D341Med (cell line): ENCODE measurements around the gene LCTL.
A peak's percentile ranks its signal among the peaks of the same experiment; 100 is the strongest.

ENCODE experiments used
- DNase-seq: peaks from one replicate; pipeline ENCODE4 v3.0.0; 2012; ENCODE audit warnings: low spot score

The LCTL gene, protein sequence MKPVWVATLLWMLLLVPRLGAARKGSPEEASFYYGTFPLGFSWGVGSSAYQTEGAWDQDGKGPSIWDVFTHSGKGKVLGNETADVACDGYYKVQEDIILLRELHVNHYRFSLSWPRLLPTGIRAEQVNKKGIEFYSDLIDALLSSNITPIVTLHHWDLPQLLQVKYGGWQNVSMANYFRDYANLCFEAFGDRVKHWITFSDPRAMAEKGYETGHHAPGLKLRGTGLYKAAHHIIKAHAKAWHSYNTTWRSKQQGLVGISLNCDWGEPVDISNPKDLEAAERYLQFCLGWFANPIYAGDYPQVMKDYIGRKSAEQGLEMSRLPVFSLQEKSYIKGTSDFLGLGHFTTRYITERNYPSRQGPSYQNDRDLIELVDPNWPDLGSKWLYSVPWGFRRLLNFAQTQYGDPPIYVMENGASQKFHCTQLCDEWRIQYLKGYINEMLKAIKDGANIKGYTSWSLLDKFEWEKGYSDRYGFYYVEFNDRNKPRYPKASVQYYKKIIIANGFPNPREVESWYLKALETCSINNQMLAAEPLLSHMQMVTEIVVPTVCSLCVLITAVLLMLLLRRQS

DNA sequence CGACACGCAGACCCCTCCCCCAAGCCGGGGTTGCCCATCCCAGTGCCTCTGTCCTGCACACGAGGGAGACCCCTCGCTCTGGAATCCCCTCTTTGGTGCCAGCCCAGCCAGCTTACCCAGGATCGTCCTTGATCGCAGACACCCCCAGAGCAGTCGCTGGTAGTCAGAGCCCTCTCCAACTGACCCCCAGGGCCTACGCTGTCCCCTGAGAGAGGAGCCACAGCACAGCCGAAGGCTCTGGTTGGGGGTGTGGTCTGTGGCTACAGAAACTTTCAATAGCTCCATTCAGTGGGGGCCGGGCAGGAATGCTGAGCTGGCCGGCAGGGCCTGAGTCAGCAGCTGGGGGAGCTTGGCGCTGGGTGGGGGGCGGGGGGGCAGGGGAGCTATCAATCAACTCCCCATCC is at the start of gene LCTL:
LCTL (minus strand) TSS at position 258 of the 404 bp plus-strand sequence. CDS start 633 bp downstream, outside the sequence.
- no peak for DNase-seq

DNA sequence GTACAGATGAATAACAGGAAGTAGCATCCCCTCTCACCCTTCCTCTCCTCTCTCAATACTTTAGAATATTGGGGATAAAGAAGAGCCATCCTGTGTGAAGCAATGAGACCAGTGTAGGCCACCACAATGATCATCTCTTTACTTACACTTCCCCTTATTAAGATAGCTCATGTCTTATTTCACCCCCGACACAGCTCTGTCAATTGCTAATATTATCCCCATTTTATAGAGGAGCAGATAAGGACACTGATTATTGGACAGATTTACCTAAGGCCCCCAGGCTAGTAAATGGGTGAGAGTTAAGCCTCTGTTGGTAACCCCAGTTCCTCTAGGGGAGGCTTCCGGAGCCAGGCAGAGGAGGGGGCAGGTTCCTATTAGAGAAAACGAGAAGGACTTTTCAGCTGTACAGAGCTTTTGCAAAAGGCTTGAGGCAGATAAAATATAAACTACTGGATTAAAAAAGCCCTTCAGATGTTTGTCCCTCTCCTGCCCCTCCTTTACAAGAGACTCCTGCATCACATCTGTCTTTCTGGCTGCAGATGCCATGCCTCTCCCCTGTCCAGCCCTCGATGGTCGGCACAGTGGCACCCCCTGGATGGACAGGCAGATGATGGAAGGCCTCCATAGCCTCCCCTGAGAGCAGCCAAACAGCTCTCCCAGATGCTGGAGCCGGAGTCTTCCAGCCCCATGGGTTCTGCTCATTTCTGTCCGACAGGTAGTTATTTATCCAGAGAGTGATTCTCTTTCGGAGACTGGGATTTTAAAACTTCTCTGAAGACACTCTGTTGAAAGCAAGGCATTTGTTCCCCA is 49.4 kb upstream of the LCTL start:
- DNase-seq, result no peak

DNA sequence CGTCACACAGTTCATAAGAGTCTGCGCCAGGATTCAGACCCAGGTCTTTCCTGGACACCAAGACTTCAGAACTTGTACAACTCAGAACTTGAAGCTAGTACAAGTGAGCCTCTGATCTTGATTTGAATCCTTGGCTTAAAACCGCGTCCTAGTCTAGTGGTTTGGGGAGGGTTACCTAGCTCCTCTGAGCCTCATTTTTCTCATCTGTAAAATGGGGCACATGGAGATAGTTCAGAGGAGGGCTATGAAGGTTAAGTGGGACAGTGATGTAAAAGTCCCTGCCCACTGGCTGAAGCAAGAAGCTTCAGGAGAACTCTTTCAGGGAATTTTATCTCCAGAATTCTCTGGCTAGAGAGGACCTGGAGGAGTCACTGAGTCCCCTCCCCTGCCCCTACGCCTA is 48.7 kb upstream of the LCTL start:
- DNase-seq, result no peak

DNA sequence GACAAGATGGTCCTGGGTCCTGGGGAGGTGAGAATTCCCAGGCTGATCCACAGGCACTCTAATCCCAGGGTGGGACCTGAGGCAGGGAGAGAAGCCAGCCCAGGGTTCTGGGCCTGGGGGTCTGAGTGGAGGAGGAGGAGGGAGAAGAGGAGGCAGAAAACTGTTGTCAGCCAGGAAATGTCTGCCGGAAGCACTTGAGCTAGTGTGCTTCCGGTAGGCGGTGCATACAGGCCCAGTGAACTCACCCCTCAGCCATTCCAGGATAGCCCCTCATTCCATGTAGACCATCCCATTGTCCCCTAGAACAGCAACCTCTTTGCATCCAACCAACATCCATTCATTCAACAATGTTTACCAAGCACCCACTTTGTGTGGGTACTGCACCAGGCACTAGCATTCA is 47.9 kb upstream of the LCTL start:
- DNase-seq, result no peak

DNA sequence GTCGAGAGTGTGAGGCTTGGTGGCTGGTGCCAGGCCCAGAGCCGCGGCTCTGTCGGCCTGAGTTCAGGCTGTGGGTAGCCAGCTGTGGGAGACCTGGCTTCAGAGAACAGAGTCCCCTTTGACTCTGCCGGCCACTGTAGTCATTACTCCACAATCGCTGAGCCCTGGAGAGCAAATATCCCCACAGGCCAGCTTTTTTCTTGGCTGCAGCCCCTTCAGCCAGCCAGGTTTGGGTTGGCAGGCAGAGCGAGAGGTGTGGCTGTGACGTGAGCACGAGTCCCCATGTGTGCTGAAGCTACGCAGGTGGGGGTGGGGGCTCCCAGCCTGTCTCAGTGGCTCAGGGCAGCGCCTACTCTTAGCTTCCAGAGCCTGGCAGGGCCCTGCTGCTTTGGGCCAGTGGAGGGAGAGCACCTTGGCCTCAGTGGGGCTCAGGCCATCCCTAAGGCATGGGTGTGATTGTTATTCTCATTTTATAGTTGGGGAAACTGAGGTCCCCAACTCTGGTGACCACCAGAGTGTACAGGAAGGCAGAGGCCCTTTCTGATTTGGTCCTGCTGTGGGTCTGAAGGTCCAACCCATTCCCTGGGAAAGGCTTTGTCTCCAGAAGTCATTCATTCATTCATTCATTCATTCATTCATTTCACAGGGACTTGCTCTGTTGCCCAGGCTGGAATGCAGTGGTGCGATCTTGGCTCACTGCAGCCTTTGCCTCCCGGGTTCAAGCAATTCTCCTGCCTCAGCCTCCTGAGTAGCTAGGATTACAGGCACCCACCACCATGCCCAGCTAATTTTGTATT is 45.7 kb upstream of the LCTL start:
- DNase-seq, result no peak

DNA sequence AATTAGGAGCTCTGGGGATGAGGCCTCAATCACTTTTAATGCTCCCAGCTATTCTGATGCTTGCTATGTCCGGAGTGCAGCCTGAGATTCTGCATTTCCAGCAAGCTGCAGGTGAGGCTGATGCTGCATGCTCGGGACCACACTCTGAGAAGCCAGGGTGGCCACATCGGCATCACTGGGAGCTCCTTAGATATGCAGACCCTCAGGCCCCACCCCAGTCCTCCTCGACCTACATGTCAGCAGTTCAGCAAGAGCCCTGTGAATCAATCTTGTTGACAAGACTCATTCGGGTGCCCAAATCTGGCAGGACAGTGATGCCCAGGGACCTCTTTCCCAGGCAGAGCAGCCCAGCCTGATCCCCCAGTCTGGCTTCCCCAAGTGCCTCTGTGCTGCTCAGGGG is 44.1 kb upstream of the LCTL start:
- no peak for DNase-seq

DNA sequence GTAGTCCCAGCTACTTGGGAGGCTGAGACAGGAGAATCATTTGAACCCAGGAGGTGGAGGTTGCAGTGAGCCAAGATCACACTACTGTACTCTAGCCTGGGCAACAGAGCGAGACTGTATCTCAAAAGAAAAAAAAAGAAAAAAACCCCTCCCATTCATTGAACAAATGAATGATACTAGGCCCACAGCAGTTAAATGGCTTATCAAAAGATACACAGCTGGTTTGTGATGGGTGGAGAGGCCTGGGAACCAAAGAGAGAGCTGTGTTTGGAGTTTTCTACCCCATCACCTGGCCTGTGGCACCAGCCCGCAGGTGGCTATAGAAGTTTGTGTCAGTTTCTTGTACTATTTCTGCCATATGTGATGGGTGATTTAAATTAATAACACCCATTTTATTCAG is 43.1 kb upstream of the LCTL start:
- peak; percentile 4 for DNase-seq

DNA sequence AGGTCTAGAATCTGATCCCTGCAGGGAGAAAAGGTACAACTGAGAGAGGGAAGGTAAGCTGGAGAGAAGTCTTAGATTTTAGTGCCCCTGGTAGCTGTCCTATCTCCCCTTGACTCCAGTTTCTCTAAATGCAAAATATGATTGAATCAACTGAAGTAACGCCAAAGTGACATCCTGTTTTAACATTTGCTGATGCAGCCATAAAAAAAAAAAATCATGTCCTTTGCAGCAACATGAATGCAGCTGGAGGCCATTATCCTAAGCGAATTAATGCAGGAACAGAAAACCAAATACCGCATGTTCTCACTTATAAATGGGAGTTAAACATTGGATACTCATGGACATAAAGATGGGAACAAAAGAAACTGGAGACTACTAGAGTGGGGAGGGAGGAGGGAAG is 42.4 kb upstream of the LCTL start:
- DNase-seq, result peak; percentile 3

DNA sequence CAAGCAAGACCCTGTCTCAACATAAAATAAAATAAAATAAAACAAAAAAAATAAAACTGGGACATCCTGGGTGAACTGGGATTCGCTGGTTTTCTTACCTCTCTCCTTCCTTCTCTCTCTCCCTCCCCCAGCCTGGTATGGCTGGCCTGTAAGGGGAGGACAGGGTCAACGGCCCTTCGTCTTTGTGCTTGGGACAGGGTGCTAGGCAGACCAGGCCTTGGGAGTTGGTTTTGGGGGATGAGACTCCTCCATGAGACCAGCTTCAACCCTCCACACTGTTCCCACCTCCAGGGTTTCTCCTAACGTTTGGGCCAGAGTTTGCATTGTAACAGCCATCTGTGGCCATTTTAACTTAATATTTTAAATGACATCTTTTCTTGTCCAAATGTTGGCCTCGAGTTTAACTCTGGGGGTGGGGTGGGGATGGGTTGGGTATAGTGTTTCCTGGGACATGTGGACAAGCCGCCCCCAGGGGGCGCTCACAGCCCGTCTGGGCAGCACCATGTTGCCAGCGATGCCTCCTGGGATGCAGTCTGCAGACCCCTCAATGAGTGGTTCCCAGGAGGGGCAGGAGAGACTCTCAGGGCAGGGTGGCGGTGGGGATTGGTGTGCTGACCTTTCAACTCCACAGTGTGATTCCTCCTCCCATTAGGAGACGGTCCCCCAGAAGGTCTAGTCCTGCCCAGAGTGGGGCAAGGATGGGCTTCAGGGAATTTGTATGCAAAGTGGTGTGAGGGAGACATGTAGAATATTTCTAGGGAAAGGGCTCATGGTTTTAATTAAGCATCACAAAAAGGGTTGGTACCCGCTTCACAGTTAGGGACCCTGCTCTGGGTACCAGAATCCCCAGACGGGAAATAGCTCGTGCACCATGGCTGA is 37.7 kb upstream of the LCTL start:
- peak; percentile 88 for DNase-seq

DNA sequence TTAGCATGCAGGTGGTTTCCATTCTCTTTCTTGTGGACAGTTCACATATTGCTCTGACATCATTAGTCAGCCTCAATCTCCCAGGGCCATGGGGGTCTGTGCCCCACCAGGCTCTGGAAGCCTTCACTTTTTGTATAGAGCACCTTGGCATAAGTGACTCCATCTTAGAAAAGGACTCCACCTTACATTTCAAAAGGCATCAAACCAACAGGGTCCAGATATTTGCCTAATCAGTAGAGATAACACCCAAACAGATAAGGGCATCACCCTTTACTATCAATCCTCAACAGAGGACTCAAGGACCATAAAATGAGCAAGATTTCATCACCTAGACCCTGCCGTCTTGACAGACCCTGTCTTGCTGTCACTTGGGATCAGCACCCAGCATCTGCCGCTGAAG is 35.7 kb upstream of the LCTL start:
- no peak for DNase-seq

DNA sequence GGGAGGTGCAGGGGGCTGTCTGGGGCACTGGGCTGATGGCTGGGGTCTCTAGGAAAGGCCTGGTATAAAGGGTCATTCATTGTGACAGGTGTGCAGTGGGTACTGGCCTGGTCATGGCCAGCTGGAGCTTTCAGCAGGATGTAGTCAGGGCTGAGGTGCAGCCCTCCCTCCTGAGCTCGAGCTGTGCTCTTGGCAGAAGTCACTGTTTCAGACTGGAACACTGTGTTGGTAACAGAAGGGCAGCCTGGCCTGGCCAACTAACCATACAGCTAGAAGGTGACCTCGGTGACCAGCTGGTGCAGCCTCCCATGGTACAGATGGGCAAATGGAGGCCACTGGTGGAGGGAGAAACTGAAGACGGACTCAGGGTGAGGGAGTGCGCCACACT is 34.4 kb upstream of the LCTL start:
- no peak for DNase-seq

DNA sequence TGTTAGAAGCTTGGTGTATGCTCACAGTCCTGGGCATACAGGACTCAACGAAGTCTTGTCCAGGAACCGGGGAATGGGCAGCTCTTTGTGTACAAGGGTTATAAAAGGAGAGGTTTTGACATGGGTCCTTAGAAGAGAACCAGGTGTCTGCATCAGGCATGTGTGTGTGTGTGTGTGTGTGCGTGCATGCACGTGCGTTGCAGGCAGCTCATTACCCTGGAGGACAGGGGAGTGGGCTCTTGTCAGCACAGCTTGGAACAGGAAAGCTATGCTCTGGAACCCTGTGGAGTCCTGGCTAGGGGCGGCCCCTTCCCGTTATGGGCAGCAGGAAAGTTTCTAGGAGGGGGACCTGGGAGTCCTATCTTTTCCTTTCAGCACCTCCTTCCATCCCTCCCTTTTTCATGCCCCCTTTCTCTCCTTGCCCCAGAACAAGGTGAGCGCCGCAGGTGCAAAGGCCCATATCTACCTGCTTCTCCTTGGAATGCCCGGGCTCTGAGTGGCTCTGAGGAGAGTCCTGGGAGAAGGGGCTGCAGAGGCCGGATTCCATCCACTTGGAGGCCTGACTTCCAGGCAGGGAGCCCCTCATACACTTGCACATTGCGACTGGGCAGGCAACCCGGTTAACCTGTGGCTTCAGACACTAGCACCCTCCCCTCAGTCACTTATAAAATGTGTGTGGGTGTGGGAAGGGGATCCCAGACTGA is 33.9 kb upstream of the LCTL start:
- no peak for DNase-seq

DNA sequence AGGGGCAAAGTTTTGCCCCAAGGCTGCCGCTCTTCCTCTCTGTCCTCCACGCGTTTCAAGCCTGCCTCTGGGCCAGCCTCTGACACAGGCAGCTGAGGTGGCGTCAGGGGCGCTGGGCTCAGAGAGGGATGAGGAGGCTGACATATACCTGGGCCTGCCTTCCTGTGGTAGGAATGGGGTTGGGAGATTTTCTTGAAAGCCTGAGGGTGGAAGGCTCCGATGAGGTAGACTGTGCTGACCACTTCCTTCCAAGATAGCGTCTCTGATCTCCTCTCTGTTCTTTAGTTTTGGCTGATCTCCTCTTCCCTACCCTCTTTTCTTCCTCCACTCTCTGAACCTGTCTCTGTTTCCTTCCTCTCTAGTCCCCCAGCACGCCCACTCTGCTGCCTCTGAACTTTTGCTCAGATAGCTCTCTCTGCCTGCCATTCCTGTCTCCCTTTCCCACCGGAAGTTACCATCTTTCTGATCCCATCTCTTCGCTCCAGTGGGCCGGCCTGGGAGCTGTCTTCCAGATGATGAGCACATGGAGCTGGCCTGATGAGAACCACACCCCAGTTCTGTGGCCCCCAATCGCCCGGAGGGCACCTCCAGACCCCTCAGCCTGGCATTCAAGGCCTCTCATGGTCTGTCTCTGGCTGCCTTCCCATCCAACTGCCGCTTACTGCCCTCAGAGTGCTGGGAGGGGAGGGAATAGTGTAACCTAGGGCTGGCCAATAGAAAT is 32.5 kb upstream of the LCTL start:
- no peak for DNase-seq

DNA sequence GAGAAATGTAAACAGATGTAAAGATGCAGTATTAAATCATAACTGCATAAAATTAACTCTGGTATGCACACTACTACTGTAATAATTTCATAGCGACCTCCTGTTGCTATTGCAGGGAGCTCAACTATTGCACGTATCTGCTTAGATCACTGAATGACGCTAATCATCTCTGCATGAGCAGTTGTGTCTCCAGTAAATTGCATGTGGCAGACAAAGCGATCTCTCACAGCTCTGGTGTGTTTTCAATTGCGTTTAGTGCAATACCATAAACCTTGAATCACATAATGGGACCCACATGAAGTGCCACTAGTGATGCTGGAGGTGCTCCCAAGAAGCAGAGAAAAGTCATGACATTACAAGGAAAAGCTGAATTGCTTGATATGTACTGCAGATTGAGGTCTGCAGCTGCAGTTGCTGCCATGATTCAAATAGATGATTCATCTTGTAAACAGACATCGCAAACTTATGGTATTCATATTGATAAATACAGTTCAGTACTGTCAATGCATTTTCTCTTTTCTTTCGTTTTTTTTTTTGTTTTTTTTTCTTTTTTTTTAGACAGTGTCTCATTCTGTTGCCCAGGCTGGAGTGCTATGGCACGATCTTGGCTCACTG is 30.2 kb upstream of the LCTL start:
- no peak for DNase-seq

DNA sequence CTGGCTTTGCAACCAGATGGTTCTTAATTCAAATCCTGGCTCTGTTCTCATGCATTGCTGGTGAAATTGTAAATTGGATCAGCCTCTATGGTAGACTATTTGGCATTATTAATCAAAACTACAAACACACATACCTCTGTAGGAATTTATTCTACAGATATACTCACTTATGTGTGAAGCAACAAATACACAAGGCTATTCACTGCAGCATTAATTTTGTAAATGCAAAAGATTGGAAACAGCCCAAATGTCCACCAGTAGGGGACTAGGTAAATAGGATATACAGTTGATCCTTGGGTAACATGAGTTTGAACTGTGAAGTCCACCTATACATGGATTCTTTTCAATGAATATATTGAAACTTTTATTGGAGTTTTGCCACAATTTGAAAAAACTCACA is 29.5 kb upstream of the LCTL start:
- no peak for DNase-seq

DNA sequence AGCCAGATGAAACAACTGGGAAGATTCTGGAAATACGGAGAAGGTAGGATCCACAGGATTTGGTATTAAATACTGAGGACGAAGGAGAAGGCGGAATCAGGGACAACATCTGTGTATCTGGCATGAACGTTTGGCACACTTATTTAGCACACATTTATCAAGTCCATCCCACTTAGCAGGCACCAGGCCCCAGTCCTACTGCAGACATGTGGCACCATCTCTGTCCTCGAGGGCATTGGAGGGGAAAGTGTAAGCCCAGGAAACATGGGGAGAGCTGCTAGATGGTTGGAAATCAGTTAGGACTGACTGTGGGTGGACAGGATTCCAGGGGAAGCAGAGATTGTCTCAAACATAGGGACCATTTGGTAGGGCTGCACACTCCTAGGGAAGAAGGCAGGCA is 29.0 kb upstream of the LCTL start:
- DNase-seq, result no peak

DNA sequence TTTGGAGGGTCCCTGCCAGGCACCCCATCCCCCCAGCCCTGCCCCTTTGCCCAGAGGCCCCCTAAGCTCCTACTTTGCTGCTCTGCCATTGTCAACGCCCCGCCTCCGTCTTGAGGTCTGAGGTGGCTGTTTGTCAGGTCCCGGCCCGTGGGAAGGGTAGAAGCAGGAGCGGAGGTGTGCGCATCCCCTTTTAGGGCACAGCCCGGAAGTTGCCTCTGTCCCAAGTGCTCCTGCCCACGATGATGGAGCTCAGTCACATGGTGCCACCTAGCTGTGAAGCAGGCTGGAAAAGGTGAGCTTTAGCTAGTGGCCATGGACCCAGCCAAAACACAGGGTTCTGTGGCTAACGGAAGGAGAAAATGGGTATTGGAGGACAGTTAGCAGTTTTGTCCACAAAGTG is 28.5 kb upstream of the LCTL start:
- no peak for DNase-seq

DNA sequence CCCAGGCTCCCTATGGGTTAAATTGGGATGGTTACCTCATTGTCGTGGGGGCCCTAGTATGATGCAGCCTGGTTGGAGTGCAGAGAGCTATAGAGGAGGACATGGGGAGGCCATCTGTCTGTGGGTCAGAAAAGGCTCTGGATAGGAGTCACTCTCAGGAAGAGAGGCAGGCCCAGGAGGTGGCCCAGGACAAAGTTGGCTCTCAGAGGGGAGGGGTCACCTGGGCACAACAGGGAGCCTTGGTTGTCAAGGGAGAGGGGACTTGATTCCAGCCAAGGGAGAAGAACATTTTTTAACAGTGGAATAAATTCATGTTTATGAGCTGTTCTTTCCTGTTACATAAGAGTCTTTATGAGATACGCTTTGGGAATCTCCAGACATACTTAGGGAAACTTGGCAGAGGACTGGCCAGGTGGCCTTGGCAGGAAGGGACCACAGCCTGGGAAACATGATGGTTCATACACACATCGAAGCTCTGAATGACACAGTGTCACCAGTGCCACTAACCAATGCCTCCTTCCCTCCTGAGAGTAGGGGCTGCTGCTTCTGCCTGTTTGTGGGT is 27.5 kb upstream of the LCTL start:
- DNase-seq, result no peak

DNA sequence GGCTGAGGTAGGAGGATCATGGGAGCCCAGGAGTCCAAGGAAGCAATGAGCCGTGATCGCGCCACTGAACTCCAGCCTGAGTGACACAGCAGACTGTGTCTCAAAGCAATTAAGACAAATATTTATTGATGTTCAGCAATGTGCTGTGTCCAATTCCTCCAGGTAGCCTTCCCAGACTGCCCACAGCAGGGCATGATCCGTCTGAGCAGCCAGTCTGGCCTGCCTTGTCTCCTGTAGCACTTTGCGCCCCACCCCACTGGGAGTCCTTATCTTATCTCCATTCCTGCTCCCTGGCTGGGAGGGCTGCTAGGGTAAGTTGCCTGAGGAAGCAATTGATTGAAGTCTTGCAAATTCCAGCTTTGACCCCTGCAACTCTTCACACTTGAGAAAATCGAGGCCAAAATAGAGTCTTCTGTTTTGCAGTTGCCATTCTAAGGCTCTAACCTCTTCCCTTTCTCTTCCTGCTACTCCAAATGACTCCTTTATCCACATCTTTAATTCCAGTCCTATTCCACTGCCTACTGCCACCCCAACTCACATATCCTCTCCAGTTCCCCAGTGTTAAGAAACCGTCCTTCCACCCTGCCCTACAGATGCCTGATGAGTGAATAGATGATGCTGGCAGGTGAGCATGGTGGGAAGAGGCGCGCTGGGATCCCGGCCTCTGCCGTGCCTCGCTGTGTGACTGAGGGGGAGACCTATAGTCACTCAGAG is 26.9 kb upstream of the LCTL start:
- DNase-seq, result no peak
